Stimulated activated CD4-positive, alpha-beta T cell treated with anti-CD3 and anti-CD28 coated beads, TNF-alpha, amount 100 ng/mL, for 24 hours (primary cell): Measurements from ENCODE around the gene GNAL.
A peak's percentile ranks its signal among the peaks of the same experiment; 100 is the strongest.
"Not testable (repeated sequence)": the region's sequence is repeated elsewhere in the genome, so short reads cannot be mapped to it uniquely, and the experiment has no call there.

Source experiments
- DNase-seq, 3 experiments: peaks; one replicate each; pipeline ENCODE4 v3.0.0-alpha.2; 2020; ENCODE audit warnings: low read depth in 3 of 3

Gene GNAL

GRCh38 chr18:11906926-11907874 lies 218.1 kb downstream of the GNAL start:
- DNase-seq = no peak

GRCh38 chr18:11908182-11909060 lies 219.4 kb downstream of the GNAL start, which contains the start of gene MPPE1:
TSS of gene MPPE1 (minus strand) at chr18:11908317. CDS start at chr18:11897264, 11,053 bp downstream.
- DNase-seq = peak; percentile 67 to 86 (median 80)

GRCh38 chr18:11909061-11909455 lies 220.0 kb downstream of the GNAL start:
- peak in 1 of 3 experiments; percentile 31 for DNase-seq

GRCh38 chr18:11909591-11910026 lies 220.5 kb downstream of the GNAL start:
- DNase-seq = no peak

- not testable (repeated sequence) for DNase-seq
These were observed 227.8 kb downstream of the GNAL start for GRCh38 chr18:11916880-11917279.

GRCh38 chr18:11919522-11919921 lies 230.5 kb downstream of the GNAL start:
- DNase-seq = not testable (repeated sequence)

- DNase-seq = no peak
These were observed 234.4 kb downstream of the GNAL start for GRCh38 chr18:11923450-11923849.

GRCh38 chr18:11925800-11926481 lies 236.9 kb downstream of the GNAL start:
- no peak for DNase-seq

- no peak for DNase-seq
These were observed 238.4 kb downstream of the GNAL start for GRCh38 chr18:11927497-11927896.

- DNase-seq = no peak
These were observed 243.3 kb downstream of the GNAL start for GRCh38 chr18:11932393-11932792.
